Effector CD4-positive, alpha-beta T cell (primary cell): ENCODE measurements around the gene GATA2.

Experiments
- DNase-seq: peaks from one replicate; pipeline ENCODE4 v3.0.0-alpha.2; 2020

Gene GATA2

DNA sequence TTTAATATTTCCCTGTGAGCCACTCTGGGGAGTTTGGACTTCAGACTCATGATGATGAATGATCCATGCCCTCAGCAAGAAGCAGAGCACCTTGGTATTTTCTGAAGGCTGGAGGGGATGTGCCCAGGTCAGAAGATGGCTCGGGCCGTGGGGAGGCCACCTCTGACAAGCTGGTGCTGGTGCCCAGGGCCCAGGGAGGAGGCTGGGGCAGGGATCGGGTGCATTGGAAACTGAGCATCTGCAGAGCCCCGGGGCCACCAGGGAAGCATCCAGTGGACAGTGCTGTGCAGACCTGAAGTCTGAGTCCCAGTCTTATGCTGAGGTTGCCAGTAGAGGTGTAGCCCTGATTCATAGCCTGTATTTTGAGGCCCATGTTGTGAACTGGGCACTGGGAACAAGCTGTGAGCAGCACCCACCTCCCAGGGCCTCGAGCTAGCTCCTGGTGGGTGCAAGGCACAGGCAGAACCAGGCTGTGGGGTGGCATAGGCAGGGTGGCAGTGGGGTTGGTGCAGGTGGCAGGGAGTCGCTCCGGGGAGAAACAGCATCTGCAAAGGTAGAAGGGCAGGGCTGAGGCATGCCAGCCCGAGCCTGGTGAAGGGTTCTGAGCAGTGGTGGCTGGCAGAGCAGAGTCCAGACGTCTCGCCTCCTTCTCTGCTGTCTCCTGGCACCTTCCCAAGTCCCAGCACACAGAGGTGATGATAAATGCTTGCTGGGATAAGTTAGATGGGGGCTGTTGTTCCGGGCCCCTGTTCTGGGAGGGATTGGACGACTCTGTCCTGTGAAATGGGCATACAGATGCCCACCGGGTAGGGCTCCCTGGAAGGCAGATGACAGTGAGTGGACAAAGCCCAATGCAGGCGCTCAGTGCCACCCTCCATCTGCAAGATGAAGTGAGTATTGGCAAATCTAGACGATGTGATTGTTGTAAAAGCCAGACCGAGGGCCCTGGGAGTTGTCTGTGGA, 36.9 kb downstream of the GATA2 start:
- DNase-seq = no peak

DNA sequence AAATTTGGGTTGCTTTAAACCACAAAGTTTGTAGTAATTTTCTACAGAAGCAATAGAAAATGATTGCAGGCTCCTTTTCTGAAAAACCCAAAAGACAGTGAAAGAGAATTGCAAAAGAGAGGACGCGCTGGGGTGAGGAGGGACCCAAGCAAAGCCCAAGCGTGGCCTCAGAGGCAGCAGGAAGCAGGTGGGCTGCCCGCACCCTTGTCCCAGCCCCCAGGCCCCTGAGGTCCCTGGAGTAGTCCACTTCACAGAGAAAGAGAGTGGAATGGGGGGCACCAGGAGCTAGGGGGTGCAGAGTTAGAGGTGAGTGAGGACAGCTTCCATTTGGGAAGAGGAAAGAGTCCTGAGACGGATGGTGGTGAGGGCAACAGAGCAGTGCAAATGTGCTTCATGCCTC, 37.9 kb downstream of the GATA2 start:
- no peak for DNase-seq

DNA sequence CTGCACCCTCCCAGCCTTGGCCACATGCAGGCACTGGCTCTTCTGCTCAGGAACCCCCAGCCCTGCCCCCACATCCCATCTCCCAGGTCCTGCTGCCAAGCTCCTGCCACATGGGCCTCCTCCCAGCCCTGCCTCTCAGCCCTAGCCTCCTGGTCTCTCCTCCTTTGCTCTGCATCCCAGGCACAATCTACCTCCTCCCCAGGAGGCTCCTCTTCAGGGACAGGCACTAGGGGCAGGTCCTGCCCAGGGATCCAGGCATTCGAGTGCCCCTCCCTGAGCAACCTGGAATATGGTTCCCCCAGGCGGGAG, 38.7 kb downstream of the GATA2 start:
- no peak for DNase-seq

DNA sequence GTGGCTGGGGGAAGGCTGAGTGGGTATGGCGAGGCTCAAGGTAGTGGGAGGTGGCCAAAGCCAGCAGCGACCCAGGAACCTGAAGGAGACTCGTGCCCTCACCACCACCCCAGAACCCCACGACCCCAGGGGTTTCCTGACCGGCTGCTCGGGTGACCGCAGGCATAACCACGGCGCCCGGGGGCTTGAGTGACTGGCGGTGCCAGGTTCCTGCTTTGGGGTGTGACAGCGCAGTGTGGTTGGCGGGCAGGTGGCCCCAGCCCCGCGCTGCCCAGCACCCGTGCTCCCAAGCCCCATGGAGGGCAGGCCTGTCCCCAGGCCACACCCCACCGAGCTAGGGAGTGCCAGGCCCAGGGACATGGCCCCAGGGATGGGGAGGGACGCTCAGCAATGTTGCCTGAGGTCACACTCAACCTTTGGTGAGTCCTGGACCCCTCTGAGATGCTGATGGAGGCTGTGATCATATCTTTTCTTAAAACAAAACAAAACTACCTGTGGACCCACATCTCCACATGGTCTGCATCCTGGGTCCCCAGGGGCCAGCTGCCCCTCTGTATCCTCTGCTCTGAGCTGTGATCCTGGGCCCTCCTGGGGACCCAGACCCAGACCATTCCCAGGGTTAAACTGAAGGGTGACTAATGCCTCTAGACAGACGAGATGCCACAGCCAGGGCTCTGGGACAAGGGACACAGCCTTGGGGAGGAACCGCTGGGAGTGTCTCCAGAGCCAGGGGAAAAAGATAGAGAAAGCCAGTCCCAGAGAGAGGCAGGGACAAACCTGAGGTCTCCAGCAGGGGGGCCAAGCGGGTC, 39.3 kb downstream of the GATA2 start:
- DNase-seq = no peak

DNA sequence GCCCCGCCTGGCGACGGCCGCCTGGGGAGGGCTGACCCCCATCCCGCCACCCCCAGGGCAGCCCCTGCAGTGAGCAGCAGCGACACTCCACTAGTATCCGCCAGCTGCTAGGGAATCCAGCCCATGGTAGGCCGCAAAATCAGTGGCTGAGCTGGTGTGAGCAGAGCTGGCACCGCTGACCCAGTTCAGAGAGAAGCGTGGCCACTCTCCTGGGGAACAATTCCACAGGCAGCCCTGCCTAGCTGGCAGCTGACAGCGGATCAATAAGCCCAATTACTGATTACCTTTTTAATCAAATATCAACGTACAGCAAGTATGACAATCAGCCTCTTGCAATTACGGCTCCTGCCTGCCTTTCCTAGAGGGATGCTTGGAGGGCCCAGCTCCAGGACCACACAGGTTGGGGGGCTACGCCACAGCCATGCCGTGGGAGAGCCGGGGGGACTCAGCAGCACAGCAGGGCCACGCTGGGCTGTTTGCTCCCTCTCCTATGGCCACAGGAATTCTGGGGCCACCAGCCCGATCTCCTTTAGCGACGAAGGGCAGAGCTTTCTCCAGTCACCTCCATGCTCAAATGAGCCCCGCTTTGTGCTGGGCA, 40.2 kb downstream of the GATA2 start:
- DNase-seq = no peak

DNA sequence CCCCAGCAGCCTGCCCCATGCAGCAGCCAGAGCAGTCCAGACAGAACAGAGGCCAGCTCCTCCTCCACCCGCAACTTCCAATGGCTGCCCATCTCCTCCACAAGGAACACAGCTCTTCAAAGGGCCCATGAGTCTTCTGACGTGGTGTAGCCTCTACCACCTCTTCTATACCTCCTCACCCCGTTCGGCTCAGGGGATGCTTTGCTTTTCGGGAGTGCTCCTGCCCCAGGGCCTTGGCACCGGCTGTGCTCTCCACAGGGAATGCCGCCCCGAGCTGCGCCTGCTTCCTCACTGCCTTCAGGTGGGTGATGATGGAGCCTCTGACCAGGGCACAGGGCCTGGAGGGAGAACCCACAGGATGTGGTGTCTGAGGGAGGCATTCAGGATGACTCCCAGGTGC, 40.9 kb downstream of the GATA2 start:
- DNase-seq = no peak

DNA sequence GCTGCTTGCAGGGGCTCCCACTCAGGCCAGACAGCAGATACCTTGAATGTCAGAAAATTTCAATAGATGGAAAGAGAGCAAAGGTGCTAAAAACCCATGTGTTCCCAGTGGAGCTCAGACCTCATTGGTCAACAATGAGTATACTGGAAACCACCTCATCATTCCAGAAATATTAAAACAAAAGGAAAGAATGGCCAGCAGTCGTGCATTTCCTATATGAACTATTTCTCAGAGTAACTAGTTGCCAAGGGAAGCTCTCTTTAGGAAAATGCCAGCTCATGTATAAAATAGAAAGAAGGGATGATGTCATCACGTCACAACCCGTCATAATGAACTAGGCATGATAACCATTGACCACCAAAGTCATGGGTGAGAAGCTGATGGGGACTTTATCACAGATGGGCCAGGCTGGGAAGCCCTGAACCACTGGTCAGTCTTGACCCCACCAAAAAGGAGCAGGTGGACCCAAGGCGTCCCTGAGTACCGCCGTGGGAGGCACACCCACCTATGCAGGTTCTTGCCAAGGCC, 43.8 kb downstream of the GATA2 start:
- no peak for DNase-seq

DNA sequence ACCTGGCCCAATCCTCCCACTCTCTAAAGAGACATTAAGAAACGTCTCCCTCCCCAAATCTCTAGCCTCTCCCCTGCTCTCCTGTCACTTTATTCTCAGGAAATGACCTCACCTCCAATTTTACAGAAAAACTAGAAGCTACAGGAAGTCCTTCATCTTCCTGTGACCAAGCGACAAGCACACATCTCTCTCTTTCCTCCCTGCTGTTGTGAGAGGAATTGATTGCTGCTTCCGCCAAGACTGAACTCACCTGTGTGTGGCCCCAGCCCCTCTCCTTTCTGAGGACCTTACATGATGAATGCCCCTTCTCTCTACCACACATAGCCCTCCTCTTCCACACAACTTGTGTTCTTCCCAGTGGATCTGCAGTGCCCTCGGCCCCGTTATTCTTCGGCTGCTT, 44.5 kb downstream of the GATA2 start:
- no peak for DNase-seq

DNA sequence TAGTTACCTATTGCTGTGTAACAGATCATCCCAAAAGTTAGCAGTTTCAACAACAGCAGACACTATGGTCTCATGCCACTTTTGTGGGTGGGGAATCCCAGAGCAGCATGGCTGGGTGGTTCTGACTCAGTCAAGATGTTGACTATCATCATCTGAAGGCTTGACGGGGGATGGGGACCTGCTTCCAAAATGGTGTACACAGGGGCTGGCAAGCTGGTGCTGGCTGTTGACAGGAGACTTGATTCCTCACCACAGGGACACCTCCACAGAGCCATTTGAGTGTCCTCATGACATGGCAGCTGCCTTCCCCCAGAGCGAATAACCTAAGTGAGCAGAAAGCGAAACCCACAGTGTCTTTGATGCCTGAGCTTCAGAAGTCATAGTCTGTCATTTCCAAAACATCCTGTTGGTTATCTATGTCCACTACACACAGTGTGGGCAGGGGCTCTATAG, 45.4 kb downstream of the GATA2 start:
- no peak for DNase-seq

DNA sequence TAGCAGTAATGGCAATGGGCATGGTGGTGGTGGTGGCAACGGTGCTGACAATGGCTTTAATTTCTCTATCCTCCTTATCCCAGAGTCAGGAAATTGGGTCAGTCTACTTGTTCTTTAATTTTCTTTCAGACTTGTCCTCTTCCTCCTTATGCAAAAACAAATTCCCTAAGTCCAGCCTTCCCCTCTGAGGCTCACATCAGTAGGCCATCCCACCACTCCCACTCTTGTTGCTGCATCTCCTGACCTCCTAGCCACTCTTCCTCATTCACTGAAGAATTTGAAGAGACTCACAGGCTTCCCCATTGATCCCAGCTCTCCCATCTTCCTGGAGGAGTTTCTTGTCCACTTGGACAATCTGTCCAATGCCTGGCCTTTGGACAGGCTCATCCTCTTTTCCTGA, 46.2 kb downstream of the GATA2 start:
- DNase-seq = no peak

DNA sequence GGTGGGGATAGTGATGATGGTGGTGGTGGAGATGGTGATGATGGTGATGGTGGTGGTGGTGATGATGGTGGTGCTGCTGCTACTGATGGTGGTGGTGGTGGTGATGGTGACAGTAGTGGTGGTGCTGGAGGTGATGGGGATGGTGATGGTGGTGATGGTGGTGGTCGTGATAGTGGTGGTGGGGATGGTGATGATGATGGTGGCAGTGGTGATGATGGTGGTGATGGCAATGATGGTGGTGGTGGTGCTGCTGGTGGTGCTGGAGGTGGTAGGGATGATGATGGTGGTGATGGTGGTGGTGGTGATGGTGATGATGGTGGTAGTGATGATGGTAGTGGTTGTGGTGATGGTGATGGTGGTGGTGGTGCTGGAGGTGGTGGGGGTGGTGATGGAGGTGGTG, 47.6 kb downstream of the GATA2 start:
- no peak for DNase-seq

DNA sequence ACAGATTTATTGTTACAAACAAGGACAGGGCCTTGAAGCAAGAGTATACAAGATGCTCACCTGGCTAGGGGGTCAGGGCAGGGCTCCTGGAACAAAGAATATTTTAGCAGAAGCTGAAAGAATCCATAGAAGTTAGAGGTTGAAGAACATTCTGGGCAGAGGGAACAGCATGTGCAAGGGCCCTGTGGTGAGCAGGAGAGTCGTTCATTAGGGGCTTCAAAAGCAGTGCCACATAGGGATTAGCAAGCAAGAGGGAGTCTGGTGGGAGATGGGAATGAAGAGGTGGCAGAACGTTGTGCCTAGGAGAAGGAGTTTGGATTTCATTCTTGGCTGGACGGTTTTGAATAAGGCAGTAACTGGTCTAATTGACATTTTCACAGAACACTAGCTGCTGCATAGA, 49.2 kb downstream of the GATA2 start:
- DNase-seq = no peak

DNA sequence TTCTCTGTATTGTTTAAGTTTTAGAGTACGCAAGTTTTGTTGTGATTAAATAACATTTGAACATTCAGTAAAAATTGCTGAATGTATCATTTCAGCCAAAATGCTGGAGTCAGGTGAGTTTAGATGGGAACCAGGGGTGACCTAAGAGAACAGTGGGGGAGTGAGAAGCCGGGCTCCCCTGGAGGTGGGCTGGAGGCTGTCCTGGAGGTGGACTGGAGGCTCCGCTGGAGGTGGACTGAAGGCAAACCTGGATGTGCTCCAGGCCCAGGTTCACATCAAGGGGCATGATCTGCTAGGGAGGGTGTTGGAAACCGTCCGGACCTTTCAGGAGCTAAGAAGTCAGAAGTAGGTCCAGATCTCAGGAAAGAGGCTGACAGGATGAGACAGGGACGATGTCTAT, 50.1 kb downstream of the GATA2 start:
- DNase-seq = no peak

DNA sequence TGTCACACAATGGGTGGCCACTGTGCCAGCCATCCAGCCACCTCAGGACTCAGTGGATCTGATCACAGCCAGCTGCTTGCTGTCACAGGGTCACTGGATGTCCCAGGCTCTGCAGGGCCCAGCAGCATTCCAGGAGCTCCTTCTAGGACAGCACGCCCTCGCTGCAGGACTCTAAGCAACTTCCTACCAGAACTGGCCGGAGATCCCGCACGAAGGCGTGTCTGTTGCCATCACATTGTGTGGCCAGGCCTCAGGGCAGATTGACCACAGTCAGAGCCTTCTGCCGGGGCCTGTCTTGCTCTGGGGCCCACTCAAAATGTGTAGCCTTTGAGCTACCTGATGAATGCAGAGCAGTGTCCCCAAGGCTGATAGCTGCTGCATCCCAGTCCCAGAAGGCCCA, 50.9 kb downstream of the GATA2 start:
- no peak for DNase-seq

DNA sequence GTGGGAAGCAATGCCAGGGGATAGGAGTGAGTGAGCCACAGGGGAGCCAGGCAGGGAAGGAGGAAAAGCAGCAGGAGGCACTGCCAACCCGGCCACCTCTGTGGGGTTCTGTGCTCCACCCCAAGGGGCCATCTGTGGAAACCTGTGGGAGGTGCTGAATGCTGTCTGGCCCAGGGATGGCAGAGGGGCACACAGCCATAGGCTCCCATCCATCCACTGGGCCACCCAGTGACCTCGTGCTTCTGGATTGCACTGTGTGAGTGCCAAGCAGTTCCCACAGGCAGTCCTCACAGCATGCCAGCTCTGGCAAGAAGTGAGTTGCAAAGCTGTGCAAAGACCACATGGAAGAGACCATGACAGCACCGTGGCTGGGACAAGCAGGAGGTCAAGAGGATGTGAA, 53.8 kb downstream of the GATA2 start:
- DNase-seq = no peak

DNA sequence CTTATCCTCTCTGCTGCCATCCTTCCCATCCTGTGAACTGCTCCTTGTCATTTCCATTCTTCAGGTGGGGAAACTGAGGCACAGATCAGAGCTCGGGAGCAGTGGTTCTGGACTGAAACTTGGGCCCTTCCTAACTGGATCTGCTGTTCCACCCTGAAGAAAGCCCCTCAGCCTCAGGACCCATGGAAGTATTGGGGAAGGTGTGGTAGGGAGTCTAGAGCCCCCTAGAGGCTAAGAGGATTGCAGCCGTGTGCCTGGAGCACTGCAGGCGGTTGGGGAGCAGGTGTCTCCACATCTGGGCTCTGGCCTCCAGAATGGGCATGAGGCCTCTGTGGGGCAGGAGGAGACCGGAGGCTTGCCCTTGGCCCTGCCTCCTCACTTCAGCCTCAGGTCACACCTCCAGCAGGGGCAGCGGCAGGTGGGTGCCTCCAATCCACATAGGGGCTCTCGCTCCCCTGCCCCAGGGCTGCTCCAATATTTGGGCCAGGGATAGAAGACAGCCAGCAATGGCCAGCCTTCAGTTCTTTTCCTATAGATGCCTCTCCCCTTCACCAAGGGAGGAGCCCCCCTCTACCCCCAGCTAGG, 54.4 kb downstream of the GATA2 start:
- DNase-seq = no peak

DNA sequence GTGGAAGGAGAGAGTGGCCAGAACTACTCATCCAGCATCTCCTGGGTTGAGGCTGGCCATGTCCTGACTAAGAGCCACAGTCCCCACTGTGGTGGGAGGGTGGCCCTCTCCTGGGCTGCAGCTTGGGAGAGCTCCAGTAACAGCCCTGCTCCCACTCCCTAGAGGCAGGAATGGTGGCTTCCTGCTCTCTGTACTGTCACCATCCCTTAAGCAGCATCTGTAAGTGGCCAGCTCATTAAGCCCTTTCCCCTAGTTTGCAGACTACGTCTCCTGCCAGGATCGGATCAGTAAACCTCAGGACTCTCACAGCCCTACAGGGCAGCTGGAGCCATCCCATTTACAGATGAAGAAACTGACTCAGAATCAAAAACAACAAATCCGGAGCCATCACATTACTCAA, 56.8 kb downstream of the GATA2 start:
- no peak for DNase-seq

DNA sequence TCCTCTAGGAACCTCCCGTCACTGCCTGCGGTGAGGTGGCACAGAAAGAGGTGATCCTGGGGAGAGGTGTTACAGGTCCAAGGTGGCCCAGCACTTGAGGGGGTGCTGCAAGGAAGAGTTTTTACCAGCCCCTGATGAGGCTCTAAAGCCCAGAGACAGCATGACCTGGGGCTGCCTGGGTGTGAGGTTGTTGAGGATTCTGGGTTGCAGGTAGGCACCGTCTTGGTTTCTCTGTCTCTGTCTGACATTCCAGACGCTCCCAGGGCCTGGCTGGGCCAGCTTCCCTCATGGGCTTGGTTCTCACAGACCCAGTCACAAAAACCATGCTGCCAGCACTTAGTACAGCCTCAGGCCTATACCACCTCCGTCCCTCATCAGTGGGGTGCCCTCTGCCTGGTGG, 57.4 kb downstream of the GATA2 start:
- DNase-seq = no peak

DNA sequence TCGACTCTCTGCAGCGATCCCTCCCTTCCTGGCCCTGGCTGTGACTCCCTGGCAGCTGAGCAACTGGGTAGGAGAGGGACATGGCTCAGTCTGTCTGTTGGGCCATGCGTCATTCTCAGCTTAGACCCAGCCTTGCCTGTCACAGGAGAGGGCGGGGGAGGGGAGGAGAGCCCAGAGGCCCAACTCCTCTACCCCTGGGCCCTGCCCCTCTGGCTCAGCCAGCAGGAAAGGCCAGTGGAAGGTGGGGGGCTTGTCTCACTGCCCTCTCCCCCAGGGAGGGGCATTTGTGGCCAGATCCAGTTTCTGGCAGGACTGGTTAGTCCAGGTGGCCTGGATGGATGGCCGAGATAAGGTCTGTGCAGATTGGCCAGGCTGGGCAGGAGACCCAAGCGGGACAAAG, 57.9 kb downstream of the GATA2 start:
- no peak for DNase-seq

DNA sequence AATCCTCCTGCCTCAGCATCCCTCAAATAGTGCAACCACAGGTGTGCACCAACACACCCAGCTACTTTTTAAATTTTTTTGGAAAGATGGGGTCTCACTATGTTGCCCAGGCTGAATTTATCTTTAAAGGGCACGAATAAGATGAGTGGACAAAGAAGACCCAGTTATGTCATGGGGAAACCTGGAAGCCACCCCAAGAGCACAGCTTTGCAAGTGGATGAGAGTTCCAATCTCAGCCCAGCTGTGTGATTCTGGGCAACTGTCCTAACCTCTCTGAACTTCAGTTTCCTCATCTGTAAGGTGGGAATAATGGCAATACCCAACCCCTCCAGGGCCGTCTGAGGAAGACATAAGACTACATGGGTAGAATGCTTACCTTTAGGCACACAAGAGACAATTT, 58.5 kb downstream of the GATA2 start:
- DNase-seq = no peak

DNA sequence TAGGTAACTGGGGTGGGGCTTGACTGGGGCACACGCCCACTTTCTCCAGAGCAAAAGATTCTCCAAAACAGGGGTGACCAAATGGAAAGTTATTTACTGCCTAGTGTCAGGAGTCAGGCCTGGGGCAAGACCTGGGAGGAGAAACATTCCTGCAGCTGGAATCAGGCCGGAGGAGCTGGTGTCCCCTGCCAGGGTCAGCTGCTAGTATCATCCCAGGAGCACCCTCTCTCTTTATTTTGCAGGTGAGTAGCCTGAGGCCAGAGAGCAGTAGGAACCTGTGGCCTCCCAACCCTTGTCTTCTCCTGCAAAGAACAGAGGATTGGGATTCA, 59.2 kb downstream of the GATA2 start:
- no peak for DNase-seq

DNA sequence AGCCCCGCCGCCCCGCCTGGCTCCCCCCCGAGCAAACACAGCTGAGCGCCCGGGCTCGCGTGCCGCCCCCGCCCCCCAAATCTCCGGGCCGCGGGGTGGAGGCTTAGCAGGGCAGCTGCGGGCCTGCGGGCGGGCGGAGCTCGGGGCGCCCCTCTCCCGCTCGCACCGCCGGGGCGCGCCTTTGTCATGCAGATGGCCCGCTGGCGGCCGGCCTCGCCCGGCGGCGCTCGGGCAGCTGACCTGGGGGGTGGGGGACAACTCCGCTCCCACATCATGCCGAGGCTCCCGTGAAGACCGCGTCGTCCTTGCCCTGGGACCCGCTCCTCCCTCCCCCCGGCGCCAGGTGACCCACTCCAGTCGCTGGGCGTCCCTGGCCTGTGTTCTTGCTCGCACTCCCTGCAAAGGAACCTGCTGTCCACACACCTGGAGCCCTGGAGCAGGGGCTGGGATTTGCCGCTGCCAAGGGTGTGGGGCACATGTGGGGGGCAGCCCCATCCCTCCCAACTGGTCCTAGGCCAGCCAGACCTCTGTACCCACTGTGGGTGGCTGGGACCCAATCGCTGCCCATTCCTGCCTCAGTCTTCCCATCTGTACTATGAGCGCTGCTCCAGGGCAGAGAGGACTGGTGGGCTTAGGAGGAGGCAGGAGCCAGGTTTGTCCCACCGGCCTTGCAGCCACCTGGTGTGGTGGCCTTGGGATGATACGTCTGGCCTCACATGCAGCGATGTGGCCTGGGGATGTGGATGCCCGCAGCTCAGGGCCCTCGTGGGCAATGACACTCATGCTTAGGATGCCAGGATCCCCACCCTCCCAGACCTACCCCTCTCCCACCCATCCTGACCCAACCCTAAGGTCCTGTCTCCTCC, 59.8 kb downstream of the GATA2 start:
- DNase-seq = no peak
